MM.1S (cell line): ENCODE results near the gene GRB2.

Experiments used
- DNase-seq: peaks from one replicate; pipeline ENCODE4 v3.0.0-alpha.2; 2015
- H2AFZ ChIP-seq: fragments of 300-600 bp; sonication (generic); 2 replicates; pipeline ENCODE4 v1.6.0; 2016; ENCODE audit warnings: antibody characterized with exemption, low read length
- H3F3A ChIP-seq: fragments of 300-600 bp; sonication (generic); 2 replicates; pipeline ENCODE4 v1.6.1; 2016; ENCODE audit warnings: mild to moderate bottlenecking, antibody characterized with exemption, low read length, moderate library complexity, mixed read lengths; ENCODE audit not compliant: insufficient read depth
- H3K27ac ChIP-seq: fragments of 300-600 bp; sonication (generic); 2 replicates; pipeline ENCODE4 v1.5.1; 2016; ENCODE audit warnings: mild to moderate bottlenecking, low read length
- H3K27me3 ChIP-seq: fragments of 300-600 bp; sonication (generic); replicated peaks from 2 replicates; pipeline ENCODE4 v1.6.0; 2016; ENCODE audit warnings: low read length; ENCODE audit not compliant: insufficient read depth
- H3K36me3 ChIP-seq: fragments of 300-600 bp; sonication (generic); replicated peaks from 2 replicates; pipeline ENCODE4 v1.6.1; 2016; ENCODE audit warnings: mild to moderate bottlenecking, low read length, mixed read lengths; ENCODE audit not compliant: insufficient read depth
- H3K4me1 ChIP-seq: fragments of 300-600 bp; sonication (generic); 2 replicates; pipeline ENCODE4 v1.6.1; 2016; ENCODE audit warnings: low read length, mixed read lengths
- H3K4me2 ChIP-seq: fragments of 300-600 bp; sonication (generic); 2 replicates; pipeline ENCODE4 v1.6.0; 2016; ENCODE audit warnings: low read depth, low read length
- H3K4me3 ChIP-seq: fragments of 300-600 bp; sonication (generic); 2 replicates; pipeline ENCODE4 v1.5.1; 2016; ENCODE audit warnings: low read length, mixed read lengths
- H3K79me2 ChIP-seq: fragments of 300-600 bp; sonication (generic); 2 replicates; pipeline ENCODE4 v1.6.1; 2016; ENCODE audit warnings: mixed run types, low read length, mixed read lengths
- H3K9ac ChIP-seq: fragments of 300-600 bp; sonication (generic); 2 replicates; pipeline ENCODE4 v1.6.1; 2016; ENCODE audit warnings: low read length, mixed read lengths
- H3K9me2 ChIP-seq: fragments of 300-600 bp; sonication (generic); replicated peaks from 2 replicates; pipeline ENCODE4 v1.6.1; 2016; ENCODE audit warnings: mild to moderate bottlenecking, low read length, mixed read lengths; ENCODE audit not compliant: insufficient read depth
- H3K9me3 ChIP-seq: fragments of 300-600 bp; sonication (generic); replicated peaks from 2 replicates; pipeline ENCODE4 v1.6.1; 2016; ENCODE audit warnings: mild to moderate bottlenecking, low read length, mixed read lengths; ENCODE audit not compliant: insufficient read depth
- H4K20me1 ChIP-seq: fragments of 300-600 bp; sonication (generic); 2 replicates; pipeline ENCODE4 v1.6.1; 2016; ENCODE audit warnings: mild to moderate bottlenecking, low read length, moderate library complexity, mixed read lengths; ENCODE audit not compliant: insufficient read depth
- CTCF ChIP-seq: fragments of 300-600 bp; sonication (generic); IDR thresholded peaks from 2 replicates; pipeline ENCODE4 v1.5.1; 2016; ENCODE audit warnings: antibody characterized with exemption, low read length, mixed read lengths
- EZH2 ChIP-seq: fragments of 300-600 bp; sonication (generic); optimal IDR thresholded peaks from 2 replicates; pipeline ENCODE3; 2017; ENCODE audit warnings: low read depth, mild to moderate bottlenecking, antibody characterized with exemption, low read length, mixed read lengths
- EZH2phosphoT487 ChIP-seq: fragments of 300-600 bp; sonication (generic); IDR thresholded peaks from 2 replicates; pipeline ENCODE4 v1.6.1; 2018; ENCODE audit warnings: antibody characterized with exemption, low read length

GRB2 gene

GRCh38 chr17:75316253-75316652 is 89.2 kb downstream of the GRB2 start:
- H3K27me3 ChIP-seq: no peaks in the 10 kb centered on the region
- H3K79me2 ChIP-seq: no peaks in the 10 kb centered on the region
- H4K20me1 ChIP-seq: no peaks in the 10 kb centered on the region
- H3K9me3 ChIP-seq: no peaks in the 10 kb centered on the region
- H3K4me2 ChIP-seq: no peak overlapping the region
- H3K9ac ChIP-seq: no peak overlapping the region
- H3K27ac ChIP-seq: no peak overlapping the region
- H3K9me2 ChIP-seq: no peaks in the 10 kb centered on the region
- no peak overlapping the region for H2AFZ ChIP-seq
- H3K4me1 ChIP-seq: no peaks in the 10 kb centered on the region
- no peak overlapping the region for H3K4me3 ChIP-seq
- DNase-seq: no peak
- no peaks in the 10 kb centered on the region for H3F3A ChIP-seq
- no peak for TF ChIP-seq EZH2phosphoT487
- no peak for TF ChIP-seq CTCF
- no peak for TF ChIP-seq EZH2
- H3K36me3 ChIP-seq: 0 out of 2 replicates have a peak, but pooled peaks cover 5% of the 10 kb centered on the region

GRCh38 chr17:75315541-75316243 is 89.8 kb downstream of the GRB2 start:
- no peaks in the 10 kb centered on the region for H3K27me3 ChIP-seq
- no peak overlapping the region for H3K4me2 ChIP-seq
- no peaks in the 10 kb centered on the region for H3K4me1 ChIP-seq
- H3K79me2 ChIP-seq: no peaks in the 10 kb centered on the region
- H3K9ac ChIP-seq: no peak overlapping the region
- TF ChIP-seq EZH2phosphoT487: no peak
- no peak for TF ChIP-seq CTCF
- no peak for TF ChIP-seq EZH2
- H2AFZ ChIP-seq: no peak overlapping the region
- H3K27ac ChIP-seq: no peak overlapping the region
- no peak overlapping the region for H3K4me3 ChIP-seq
- no peaks in the 10 kb centered on the region for H3K9me3 ChIP-seq
- H3K9me2 ChIP-seq: no peaks in the 10 kb centered on the region
- 0 out of 2 replicates have a peak, but pooled peaks cover 2% of the 10 kb centered on the region for H3K36me3 ChIP-seq
- H3F3A ChIP-seq: no peaks in the 10 kb centered on the region
- DNase-seq: no peak
- H4K20me1 ChIP-seq: no peaks in the 10 kb centered on the region

- Histone ChIP-seq H3K4me3 (no peak overlapping the region), H4K20me1 (no peaks in the 10 kb centered on the region), H3K36me3 (no peaks in the 10 kb centered on the region), H3K9me3 (no peaks in the 10 kb centered on the region), H3K9ac (no peak overlapping the region), H3K27ac (no peak overlapping the region), H3K27me3 (no peaks in the 10 kb centered on the region), H3K4me1 (no peaks in the 10 kb centered on the region), H2AFZ (no peak overlapping the region), H3K79me2 (no peaks in the 10 kb centered on the region), H3K9me2 (no peaks in the 10 kb centered on the region), H3F3A (no peaks in the 10 kb centered on the region), H3K4me2 (no peak overlapping the region)
- DNase-seq: no peak
- TF ChIP-seq EZH2: no peak
- TF ChIP-seq CTCF: no peak
- TF ChIP-seq EZH2phosphoT487: no peak
Observed at GRCh38 chr17:75313941-75314551, 91.4 kb downstream of the GRB2 start.
